Stimulated activated CD8-positive, alpha-beta memory T cell treated with anti-CD3 and anti-CD28 coated beads, Interleukin-7, amount 100 ng/mL, for 24 hours (primary cell): ENCODE data around the gene STEAP2.
"Not testable (repeated sequence)": the region's sequence is repeated elsewhere in the genome, so short reads cannot be mapped to it uniquely, and the experiment has no call there.

Experiments
- DNase-seq: peaks from one replicate; pipeline ENCODE4 v3.0.0-alpha.2; 2020; ENCODE audit warnings: low read depth

Gene STEAP2

GRCh38 chr7:90211391-90212148 lies at the start of gene STEAP2:
STEAP2 (plus strand) TSS chr7:90211740; CDS start chr7:90225083, 13,343 bp downstream.
- peak; percentile 3 for DNase-seq

GRCh38 chr7:90163534-90163933 lies 48.0 kb upstream of the STEAP2 start:
- DNase-seq, result no peak

GRCh38 chr7:90165724-90166123 lies 45.8 kb upstream of the STEAP2 start:
- DNase-seq, result no peak

- DNase-seq, result no peak
These were observed 45.4 kb upstream of the STEAP2 start for GRCh38 chr7:90166153-90166552.

- no peak for DNase-seq
These were observed 44.2 kb upstream of the STEAP2 start for GRCh38 chr7:90167361-90167760.

GRCh38 chr7:90169891-90170290 lies 41.6 kb upstream of the STEAP2 start:
- no peak for DNase-seq

GRCh38 chr7:90172121-90172520 lies 39.4 kb upstream of the STEAP2 start:
- DNase-seq, result no peak

- DNase-seq, result no peak
These were observed 38.9 kb upstream of the STEAP2 start for GRCh38 chr7:90172624-90173023.

- no peak for DNase-seq
These were observed 38.3 kb upstream of the STEAP2 start for GRCh38 chr7:90173127-90173844.

- DNase-seq, result no peak
These were observed 35.9 kb upstream of the STEAP2 start for GRCh38 chr7:90175667-90176066.

GRCh38 chr7:90176195-90176594 lies 35.3 kb upstream of the STEAP2 start:
- no peak for DNase-seq

- no peak for DNase-seq
These were observed 33.4 kb upstream of the STEAP2 start for GRCh38 chr7:90178166-90178565.

- DNase-seq, result no peak
These were observed 32.8 kb upstream of the STEAP2 start for GRCh38 chr7:90178679-90179278.

GRCh38 chr7:90180011-90180585 lies 31.4 kb upstream of the STEAP2 start:
- no peak for DNase-seq

GRCh38 chr7:90180649-90181048 lies 30.9 kb upstream of the STEAP2 start:
- no peak for DNase-seq

GRCh38 chr7:90181485-90181884 lies 30.1 kb upstream of the STEAP2 start:
- no peak for DNase-seq

- not testable (repeated sequence) for DNase-seq
These were observed 25.2 kb upstream of the STEAP2 start for GRCh38 chr7:90186290-90186689.

GRCh38 chr7:90187507-90188050 lies 24.0 kb upstream of the STEAP2 start:
- no peak for DNase-seq

GRCh38 chr7:90188281-90188680 lies 23.3 kb upstream of the STEAP2 start:
- no peak for DNase-seq

- no peak for DNase-seq
These were observed 20.5 kb upstream of the STEAP2 start for GRCh38 chr7:90190995-90191394.

- no peak for DNase-seq
These were observed 19.9 kb upstream of the STEAP2 start for GRCh38 chr7:90191648-90192047.
